HG03175 (cell line): ENCODE results near the gene COL10A1.
A peak's percentile ranks its signal among the peaks of the same experiment; 100 is the strongest.

ENCODE experiments used
- ATAC-seq: cut with Tn5 transposase; IDR thresholded peaks from one replicate; pipeline ENCODE4 v1.9.1; 2021; ENCODE audit warnings: mild to moderate bottlenecking, moderate library complexity; ENCODE audit not compliant: unreplicated experiment

Gene COL10A1

GRCh38 chr6:116126032-116126431 lies at the start of gene COL10A1:
Gene COL10A1 (minus strand): TSS chr6:116126132. CDS start chr6:116125492, 640 bp downstream.
- no peak for ATAC-seq

- no peak for ATAC-seq
These were observed 49.4 kb upstream of the COL10A1 start for GRCh38 chr6:116175344-116175743.

GRCh38 chr6:116173928-116174327 lies 48.0 kb upstream of the COL10A1 start:
- ATAC-seq: no peak

- ATAC-seq: no peak
These were observed 44.6 kb upstream of the COL10A1 start for GRCh38 chr6:116170358-116171057.

GRCh38 chr6:116169880-116170279 lies 43.9 kb upstream of the COL10A1 start:
- ATAC-seq: no peak

GRCh38 chr6:116168148-116168547 lies 42.2 kb upstream of the COL10A1 start:
- no peak for ATAC-seq

DNA sequence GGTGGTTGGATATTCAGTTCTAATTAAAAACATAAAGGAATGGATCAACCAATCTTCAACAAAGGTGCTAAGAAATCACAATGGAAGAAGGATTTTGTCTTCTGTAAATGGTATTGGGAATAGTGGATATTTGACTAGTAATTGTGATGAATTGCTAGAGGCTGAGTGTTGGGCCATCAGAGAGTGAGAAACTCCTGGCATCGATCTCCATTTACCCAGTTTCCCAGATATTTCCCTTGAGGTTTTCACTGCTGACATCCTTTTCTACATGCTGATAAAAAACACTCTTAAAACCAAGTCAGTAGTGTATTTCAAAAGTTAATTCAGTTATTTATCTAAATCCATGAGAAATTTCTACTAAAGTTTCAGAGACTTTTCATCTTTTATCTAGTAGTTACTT lies 40.4 kb upstream of the COL10A1 start:
- no peak for ATAC-seq

- peak; percentile 36 for ATAC-seq
These were observed 39.7 kb upstream of the COL10A1 start for GRCh38 chr6:116165596-116165995.

GRCh38 chr6:116159782-116160524 lies 34.0 kb upstream of the COL10A1 start:
- ATAC-seq: peak; percentile 49

DNA sequence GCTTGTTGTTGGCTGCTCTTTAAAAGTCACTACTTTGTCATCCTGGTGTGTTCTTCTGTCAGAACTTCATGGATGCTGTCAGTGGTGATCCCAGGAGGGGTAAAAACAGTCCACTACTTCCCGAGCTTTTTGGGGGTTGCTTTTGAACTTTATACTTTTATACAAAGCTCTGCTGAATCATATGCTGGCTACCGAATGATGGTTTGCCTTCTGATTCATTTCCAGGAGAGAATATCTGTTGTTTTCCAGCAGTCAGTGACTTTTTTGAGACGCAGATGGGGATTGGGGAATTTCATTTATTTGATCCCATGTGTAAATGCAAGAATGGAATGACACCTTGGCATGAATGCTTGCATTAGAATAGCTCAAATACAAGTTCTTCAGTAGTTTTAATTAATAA lies 32.7 kb upstream of the COL10A1 start:
- ATAC-seq: no peak

GRCh38 chr6:116157391-116157790 lies 31.5 kb upstream of the COL10A1 start:
- no peak for ATAC-seq

DNA sequence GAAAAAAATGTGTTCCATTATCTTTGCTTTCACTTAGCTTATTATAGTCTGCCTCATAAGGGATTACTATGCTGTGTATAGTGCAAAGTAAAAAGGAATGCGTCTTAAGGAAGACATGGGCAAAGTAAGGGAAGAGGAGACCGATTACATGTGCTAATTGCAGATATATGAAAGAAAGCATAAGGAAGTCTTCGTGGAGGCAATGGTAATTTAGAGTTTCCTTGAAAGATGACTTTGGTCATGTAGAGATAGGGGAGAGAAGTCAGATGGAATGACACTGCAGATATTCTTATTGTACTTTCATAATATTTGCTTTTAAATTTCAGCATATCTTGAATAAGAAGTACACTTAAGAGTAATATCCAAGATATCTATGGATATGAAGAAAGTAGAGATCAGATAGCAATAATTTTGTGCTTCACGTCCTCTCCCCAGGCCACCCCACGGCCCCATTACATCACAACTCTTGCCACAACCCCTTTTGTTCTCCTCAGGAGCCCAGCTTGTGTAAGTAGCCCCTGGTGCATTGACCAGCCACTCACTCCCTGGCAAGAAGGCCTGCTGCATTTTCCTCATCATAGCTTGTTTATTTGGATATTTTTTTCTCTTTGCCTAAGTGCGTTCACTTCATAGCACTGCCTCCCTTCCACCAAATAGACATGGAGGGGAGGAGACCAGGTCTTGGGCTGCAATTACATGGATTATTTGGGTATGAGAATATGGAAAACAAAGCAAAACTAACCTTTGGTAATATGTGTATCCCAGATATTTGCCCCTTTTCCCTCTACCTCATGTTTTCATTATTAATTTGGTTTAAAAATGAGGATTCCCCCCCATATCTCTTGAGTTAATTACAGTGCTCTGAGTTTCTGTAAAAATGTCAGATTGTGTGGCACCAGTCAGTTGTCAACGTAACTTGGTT lies 30.7 kb upstream of the COL10A1 start:
- ATAC-seq: no peak

DNA sequence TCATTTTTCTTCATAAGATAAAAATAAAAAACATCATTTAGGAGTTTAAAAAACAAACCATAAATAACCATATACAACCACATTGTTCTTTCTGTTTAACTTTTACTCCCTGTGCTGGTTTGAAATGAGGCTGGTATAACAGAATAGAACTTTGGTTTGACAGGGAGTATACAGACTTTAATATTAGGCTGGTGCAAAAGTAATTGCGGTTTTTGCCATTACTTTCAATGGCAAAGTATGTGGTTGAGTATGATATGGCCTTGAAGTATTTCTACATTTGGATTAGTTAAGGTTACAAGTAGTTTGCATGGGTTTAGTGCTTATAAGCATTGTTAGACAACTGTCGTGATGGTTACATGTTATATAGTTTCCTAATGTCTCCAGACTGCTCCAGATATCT lies 29.0 kb upstream of the COL10A1 start:
- ATAC-seq: no peak

DNA sequence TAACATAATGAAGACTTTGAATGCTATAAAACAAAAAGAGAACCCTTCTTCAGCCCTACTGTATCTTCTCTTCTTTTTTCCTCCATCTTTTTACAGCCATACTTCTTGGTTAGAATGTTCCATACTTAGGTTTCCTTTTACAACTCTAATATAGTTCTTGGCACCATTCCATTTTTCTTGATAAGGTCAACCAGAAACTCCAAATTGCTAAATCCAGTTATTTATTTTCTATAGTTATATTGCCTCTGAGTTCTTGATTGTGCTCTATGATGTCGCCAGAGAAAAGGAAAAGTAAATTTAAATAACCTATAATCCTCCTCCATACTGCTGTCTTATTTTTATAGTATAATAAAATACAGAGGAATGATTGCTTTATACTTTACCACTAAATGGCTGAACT lies 26.7 kb upstream of the COL10A1 start:
- no peak for ATAC-seq

DNA sequence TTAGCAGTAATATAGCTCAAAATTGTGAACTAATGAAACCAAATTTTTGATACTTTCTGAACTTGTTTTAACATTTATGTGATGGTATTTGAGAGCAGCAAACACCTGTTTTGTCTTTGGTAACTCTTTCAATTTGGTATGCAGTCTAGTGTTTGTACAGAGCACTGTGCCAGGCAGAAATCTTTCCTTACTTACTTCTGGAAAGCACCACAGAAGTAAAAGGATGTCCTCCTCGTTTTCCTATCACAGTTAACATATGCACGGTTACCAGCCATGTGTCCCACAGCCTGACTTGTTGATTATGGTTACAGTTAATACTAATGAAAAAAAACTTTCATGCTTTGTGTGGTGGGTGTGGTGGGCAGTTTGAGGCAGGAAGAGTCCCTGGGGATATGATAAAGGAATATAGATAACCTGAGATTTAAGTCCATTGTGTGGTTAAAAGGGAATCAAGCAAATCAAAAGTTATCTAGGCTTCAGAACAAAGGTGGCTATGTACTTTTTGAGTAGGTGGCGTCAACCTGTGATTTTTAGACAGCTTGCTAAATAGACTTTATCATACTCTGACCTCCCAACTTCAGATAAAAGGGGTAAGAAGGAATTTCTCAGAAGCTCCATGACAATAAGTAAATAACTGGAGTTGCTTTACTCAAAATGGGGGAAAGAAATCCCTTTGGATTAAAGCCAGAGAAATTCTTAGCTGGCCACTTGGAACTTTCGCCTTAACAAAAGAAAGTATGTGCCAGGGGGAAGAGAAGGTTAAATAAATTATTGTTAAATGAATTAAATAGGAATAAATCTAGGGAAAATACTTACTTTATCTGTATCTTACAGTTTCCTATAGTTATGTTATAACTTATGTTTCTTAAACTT lies 20.1 kb upstream of the COL10A1 start:
- ATAC-seq: no peak

DNA sequence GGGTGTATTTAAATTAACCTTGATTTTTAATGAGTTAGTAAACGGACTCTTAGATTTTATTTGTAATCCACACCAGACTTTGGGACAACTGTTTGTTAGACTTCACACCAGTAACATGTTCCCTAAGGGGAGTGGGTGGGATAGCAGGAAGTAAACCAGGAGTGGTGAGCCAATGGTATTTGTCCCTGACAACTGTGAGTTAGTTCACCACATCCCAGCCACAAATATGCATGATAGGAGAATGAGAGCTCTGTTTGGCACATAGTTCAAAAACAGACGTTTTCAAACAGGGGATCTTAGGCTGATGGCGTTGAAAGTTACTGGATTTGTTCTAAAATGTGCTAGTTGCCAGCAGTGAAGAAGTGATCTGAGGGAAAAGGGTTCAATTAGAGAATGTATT lies 18.7 kb upstream of the COL10A1 start:
- no peak for ATAC-seq

- ATAC-seq: no peak
These were observed 14.0 kb upstream of the COL10A1 start for GRCh38 chr6:116139917-116140316.

DNA sequence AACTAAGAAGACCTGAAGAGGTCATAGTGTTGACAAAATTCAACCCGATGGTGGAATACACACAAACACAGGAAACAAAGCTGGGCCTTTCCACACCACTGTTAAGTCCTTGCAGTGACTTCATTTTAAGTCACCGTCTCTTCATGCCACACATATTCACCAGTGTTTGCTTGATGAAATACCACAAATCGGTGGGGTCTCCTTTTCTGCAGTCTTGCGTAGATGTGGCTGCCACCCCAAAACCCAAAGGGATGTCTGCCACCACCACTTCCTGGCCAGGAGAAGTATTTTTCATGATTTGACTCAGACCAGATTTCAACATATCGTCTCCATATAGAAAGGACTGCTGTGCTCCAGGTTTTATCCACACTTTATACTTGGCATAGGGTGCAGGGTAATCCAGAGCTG lies 11.0 kb upstream of the COL10A1 start:
- ATAC-seq: no peak

DNA sequence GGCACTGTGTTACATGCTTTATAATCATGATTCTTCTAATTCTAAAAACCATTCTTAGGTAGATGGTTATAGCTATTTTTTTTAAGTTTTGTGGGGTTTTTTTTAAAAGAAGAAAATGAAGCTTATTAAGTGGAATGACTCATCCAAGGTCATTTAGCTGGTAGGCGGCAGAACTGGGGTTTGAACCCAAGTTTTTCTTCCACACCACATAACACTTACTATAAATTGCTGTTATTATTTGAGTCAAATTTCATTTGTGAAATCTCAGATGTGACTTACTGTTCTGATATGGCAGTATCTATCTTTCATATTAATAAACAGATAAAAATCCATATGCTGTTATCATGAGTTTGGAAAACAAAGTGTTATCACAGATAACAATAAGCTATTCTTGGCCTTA lies 10.4 kb upstream of the COL10A1 start:
- no peak for ATAC-seq

GRCh38 chr6:116133453-116133852 lies 7.5 kb upstream of the COL10A1 start:
- no peak for ATAC-seq
